ENCODE measurements around the gene SPECC1L.

GRCh38 chr22:24339452-24339747 is 68.8 kb downstream of the SPECC1L start:
- no peak for TF ChIP-seq POLR2A (IDR thresholded peaks at IDR 0.05; ENCODE audit: low read length)
- TF ChIP-seq GATA1 (IDR thresholded peaks at IDR 0.05; ENCODE audit: low read depth, low read length) = no peak
